OCI-LY7 (cell line): ENCODE measurements around the gene ARIH2. TPM values are rescaled to one million over a fixed set of nuclear protein-coding genes. Genes with fewer than 3 reads are reported as not detected.

Experiments used
- BruUV-seq: library from RNA; stranded (reverse); fragments of 400-500 nt; replicated peaks from 2 replicates; lab custom pipeline; 2021; lab: Mats Ljungman, UMichigan
- CTCF ChIA-PET: fragments of 300-600 bp; sonication (Branson Sonifier 250); formaldehyde crosslinking; loops from one replicate; lab custom pipeline; 2022; ENCODE audit warnings: antibody characterized with exemption; ENCODE audit not compliant: unreplicated experiment; lab: Charles Lee
- POLR2A ChIA-PET: fragments of 300-600 bp; sonication (Branson Sonifier 250); formaldehyde crosslinking; loops from one replicate; lab custom pipeline; 2022; ENCODE audit warnings: antibody characterized with exemption; lab: Charles Lee
- DNase-seq: peaks from one replicate; pipeline ENCODE4 v3.0.0-alpha.2; 2015; ENCODE audit warnings: low spot score
- H2AFZ ChIP-seq: fragments of 200-600 bp; sonication (generic), shearing (Covaris generic); 2 replicates; pipeline ENCODE4 v1.6.1; 2014; ENCODE audit warnings: mild to moderate bottlenecking, antibody characterized with exemption, low read length, moderate library complexity
- H3K27ac ChIP-seq: fragments of 200-600 bp; sonication (generic); 2 replicates; pipeline ENCODE4 v1.5.1; 2014; ENCODE audit warnings: mixed run types, low read depth, mild to moderate bottlenecking, moderate library complexity, low read length, inconsistent platforms; ENCODE audit not compliant: poor library complexity, severe bottlenecking
- H3K36me3 ChIP-seq: fragments of 200-600 bp; sonication (generic); 2 replicates; pipeline ENCODE4 v1.6.1; 2014; ENCODE audit warnings: mild to moderate bottlenecking, antibody characterized with exemption, low read length, moderate library complexity, mixed read lengths; ENCODE audit not compliant: insufficient read depth
- H3K4me1 ChIP-seq: fragments of 200-600 bp; sonication (generic); 2 replicates; pipeline ENCODE4 v1.5.1; 2014; ENCODE audit warnings: mild to moderate bottlenecking, low read length; ENCODE audit not compliant: insufficient read depth, poor library complexity, severe bottlenecking
- H3K4me2 ChIP-seq: fragments of 200-600 bp; sonication (generic); 2 replicates; pipeline ENCODE4 v1.6.1; 2014; ENCODE audit warnings: mild to moderate bottlenecking, low read length
- H3K4me3 ChIP-seq: fragments of 200-600 bp; sonication (generic); 2 replicates; pipeline ENCODE4 v1.5.1; 2014; ENCODE audit warnings: mild to moderate bottlenecking, low read depth, low read length; ENCODE audit not compliant: poor library complexity, severe bottlenecking
- H3K79me2 ChIP-seq: fragments of 200-600 bp; sonication (generic); 2 replicates; pipeline ENCODE4 v1.6.1; 2016; ENCODE audit warnings: low read depth, mild to moderate bottlenecking, low read length, moderate library complexity, mixed read lengths; ENCODE audit not compliant: insufficient read depth
- H3K9me2 ChIP-seq: fragments of 200-600 bp; sonication (generic); 2 replicates; pipeline ENCODE4 v1.6.1; 2016; ENCODE audit warnings: mild to moderate bottlenecking, low read length, mixed read lengths; ENCODE audit not compliant: insufficient read depth
- H3K9me3 ChIP-seq: fragments of 200-600 bp; sonication (generic); 2 replicates; pipeline ENCODE4 v1.6.1; 2014; ENCODE audit warnings: mild to moderate bottlenecking, mixed run types, low read length, mixed read lengths
- H4K20me1 ChIP-seq: fragments of 200-600 bp; sonication (generic); 2 replicates; pipeline ENCODE4 v1.6.1; 2014; ENCODE audit warnings: mild to moderate bottlenecking, antibody characterized with exemption, low read length, moderate library complexity, mixed read lengths; ENCODE audit not compliant: insufficient read depth
- EZH2phosphoT487 ChIP-seq: fragments of 200-600 bp; sonication (generic); IDR thresholded peaks from 2 replicates; pipeline ENCODE4 v1.6.1; 2018; ENCODE audit warnings: low read depth, borderline replicate concordance, mild to moderate bottlenecking, mixed run types, antibody characterized with exemption, low read length, moderate library complexity, mixed read lengths
- intact Hi-C: fragments of 100-400 bp; cut with micrococcal nuclease; formaldehyde crosslinking; loops from one replicate; pipeline ENCODE4 v1.10.0; 2022; ENCODE audit not compliant: unreplicated experiment
- total RNA-seq, 2 experiments: library from RNA; depleted of rRNA in 1 of 2; stranded (reverse); fragments of >200 nt in 1 of 2; shearing (Covaris generic) in 1 of 2; gene quantifications; 2 replicates each; pipeline ENCODE4 v1.2.3, GENCODE V29; 2014 to 2022
- TF ChIP-seq, protein P1 (sequence below): fragments of 200-600 bp; sonication (generic); conservative IDR thresholded peaks from 2 replicates; pipeline ENCODE4 v1.5.1; 2014; ENCODE audit warnings: mild to moderate bottlenecking, antibody characterized with exemption, low read length, moderate library complexity, mixed read lengths

Gene ARIH2
- total RNA-seq, 2 experiments from 2014 or later = 124 to 131 TPM

DNA sequence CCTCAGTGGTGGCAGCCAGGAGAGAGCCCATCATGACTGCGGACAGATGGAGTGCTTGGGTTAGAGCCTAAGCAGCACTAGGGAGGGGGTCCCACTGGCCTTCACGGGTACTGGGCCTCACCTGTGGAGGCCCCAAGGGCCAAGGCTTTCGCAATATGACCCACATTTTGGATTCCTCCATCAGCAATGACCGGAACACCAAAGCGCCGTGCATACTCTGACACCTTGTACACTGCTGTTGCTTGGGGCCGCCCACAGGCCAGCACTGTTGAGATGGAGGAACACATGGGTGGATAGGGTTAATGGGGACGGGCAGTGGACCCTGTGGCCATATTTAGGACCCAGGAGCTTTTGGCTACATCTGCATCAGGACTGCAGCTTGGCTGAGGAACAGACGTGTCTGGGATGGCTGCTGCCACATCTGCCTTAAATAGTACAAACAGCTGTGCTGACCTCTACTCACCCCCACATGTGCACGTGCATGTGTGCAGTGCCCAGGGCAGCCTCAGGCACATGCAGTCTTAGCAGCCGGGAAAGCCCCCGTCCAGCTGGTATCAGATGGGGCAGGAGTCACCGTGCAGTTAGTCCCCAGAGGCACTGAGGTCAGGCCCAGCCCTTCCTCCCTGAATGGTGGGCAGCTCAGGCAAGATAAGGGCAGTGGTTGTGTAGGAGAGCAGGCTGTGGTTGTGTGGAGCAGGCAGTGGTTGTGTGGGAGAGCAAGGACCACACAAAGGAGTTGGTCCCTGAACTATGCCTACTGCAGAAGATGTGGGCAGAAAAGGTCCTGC lies 106.6 kb downstream of the ARIH2 start:
- intact Hi-C loops = loop anchor here (5.0 kb wide), 1 partner anchor 132 kb away; no protein-coding TSS in a partner anchor
- Histone ChIP-seq H3K4me1 (peaks cover 62% of the 10 kb centered on the region), H3K4me3 (no peak overlapping the region), H3K27ac (no peak overlapping the region), H3K9me2 (no peaks in the 10 kb centered on the region), H3K79me2 (peaks cover 51% of the 10 kb centered on the region), H4K20me1 (0 out of 2 replicates have a peak, but pooled peaks cover 4% of the 10 kb centered on the region), H3K36me3 (peaks cover 68% of the 10 kb centered on the region), H3K9me3 (no peaks in the 10 kb centered on the region), H2AFZ (no peak overlapping the region), H3K4me2 (peak overlapping the region; percentile 17; the same call in 1 of the 2 replicates)
- ChIA-PET CTCF (interaction anchor here (0.6 kb wide), 1 partner anchor 319 kb away, joined by 3 read pairs; no protein-coding TSS in a partner anchor), POLR2A (interaction anchor here (0.5 kb wide), 1 partner anchor 18 kb away, joined by 4 read pairs; the partner anchor contains the start of gene WDR6)
- BruUV-seq = no TSS peak
- TF ChIP-seq EZH2phosphoT487 = no peak
- TF ChIP-seq, protein P1, sequence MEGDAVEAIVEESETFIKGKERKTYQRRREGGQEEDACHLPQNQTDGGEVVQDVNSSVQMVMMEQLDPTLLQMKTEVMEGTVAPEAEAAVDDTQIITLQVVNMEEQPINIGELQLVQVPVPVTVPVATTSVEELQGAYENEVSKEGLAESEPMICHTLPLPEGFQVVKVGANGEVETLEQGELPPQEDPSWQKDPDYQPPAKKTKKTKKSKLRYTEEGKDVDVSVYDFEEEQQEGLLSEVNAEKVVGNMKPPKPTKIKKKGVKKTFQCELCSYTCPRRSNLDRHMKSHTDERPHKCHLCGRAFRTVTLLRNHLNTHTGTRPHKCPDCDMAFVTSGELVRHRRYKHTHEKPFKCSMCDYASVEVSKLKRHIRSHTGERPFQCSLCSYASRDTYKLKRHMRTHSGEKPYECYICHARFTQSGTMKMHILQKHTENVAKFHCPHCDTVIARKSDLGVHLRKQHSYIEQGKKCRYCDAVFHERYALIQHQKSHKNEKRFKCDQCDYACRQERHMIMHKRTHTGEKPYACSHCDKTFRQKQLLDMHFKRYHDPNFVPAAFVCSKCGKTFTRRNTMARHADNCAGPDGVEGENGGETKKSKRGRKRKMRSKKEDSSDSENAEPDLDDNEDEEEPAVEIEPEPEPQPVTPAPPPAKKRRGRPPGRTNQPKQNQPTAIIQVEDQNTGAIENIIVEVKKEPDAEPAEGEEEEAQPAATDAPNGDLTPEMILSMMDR = no peak
- no peak for DNase-seq

DNA sequence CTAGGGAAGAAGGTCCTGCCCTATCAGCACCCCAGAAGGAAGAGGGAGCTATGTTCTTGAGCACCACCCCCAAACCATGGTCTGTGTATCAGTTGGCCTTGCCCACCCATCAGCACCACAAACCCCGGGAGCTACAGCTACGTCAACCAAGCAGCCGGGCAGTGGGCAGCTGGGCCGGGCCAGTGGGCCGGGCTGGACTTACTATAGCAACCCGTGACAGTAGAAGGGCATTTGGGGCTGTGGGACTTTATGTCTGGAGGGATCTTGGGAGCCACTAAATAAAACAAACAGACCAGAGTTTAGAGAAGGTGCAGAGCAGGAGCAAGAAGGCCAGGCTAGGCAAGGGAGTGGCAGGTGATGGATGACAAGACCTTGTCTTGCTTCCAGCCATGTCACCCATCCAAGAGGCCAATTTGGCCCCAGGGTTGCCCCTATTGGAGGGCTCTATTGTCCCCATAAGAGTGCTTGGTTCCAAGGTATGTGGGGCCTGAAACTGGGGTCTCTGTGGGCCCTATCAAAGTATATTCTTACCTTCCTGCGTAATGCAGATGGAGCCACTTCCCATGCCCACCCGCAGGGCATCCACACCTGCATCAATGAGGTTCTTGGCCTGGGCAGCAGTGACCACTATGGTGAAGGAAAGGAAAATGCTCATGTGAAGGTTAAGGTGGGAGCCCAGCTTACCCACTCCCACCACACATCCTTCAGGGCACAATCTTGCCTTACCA lies 107.3 kb downstream of the ARIH2 start:
- Histone ChIP-seq H3K9me2 (no peaks in the 10 kb centered on the region), H3K36me3 (peaks cover 75% of the 10 kb centered on the region), H3K79me2 (peaks cover 43% of the 10 kb centered on the region), H3K4me3 (no peak overlapping the region), H3K9me3 (no peaks in the 10 kb centered on the region), H3K27ac (no peak overlapping the region), H2AFZ (no peak overlapping the region), H3K4me2 (peak overlapping the region; percentile 17; the same call in 1 of the 2 replicates), H3K4me1 (peaks cover 62% of the 10 kb centered on the region), H4K20me1 (0 out of 2 replicates have a peak, but pooled peaks cover 4% of the 10 kb centered on the region)
- ChIA-PET CTCF (interaction anchor here (0.6 kb wide), 1 partner anchor 319 kb away, joined by 3 read pairs; no protein-coding TSS in a partner anchor), POLR2A (interaction anchor here (0.5 kb wide), 1 partner anchor 18 kb away, joined by 4 read pairs; the partner anchor contains the start of gene WDR6)
- no peak for TF ChIP-seq EZH2phosphoT487
- TF ChIP-seq, protein P1 = no peak
- BruUV-seq = no TSS peak
- intact Hi-C loops = loop anchor here (5.0 kb wide), 1 partner anchor 131 kb away; no protein-coding TSS in a partner anchor
- no peak for DNase-seq
